KMS-11 (cell line): Measurements from ENCODE around the gene SLC9A9.

Experiments
- H2AFZ ChIP-seq: fragments of 200-600 bp; sonication (generic); 2 replicates; pipeline ENCODE4 v1.6.1; 2016; ENCODE audit warnings: antibody characterized with exemption, mixed run types, low read depth
- H3K27ac ChIP-seq: fragments of 200-600 bp; sonication (generic); 2 replicates; pipeline ENCODE4 v1.6.1; 2016; ENCODE audit warnings: mild to moderate bottlenecking, mixed run types
- H3K27me3 ChIP-seq: fragments of 200-600 bp; sonication (generic); 2 replicates; pipeline ENCODE4 v1.6.1; 2017; ENCODE audit warnings: mild to moderate bottlenecking, low read depth, mixed run types, moderate library complexity; ENCODE audit not compliant: insufficient read depth
- H3K36me3 ChIP-seq: fragments of 200-600 bp; sonication (generic); 2 replicates; pipeline ENCODE4 v1.6.1; 2017; ENCODE audit warnings: mild to moderate bottlenecking, mixed run types; ENCODE audit not compliant: insufficient read depth
- H3K4me1 ChIP-seq: fragments of 200-600 bp; sonication (generic); 2 replicates; pipeline ENCODE4 v1.6.1; 2016; ENCODE audit warnings: mild to moderate bottlenecking, low read depth, mixed run types; ENCODE audit not compliant: poor library complexity, severe bottlenecking
- H3K4me2 ChIP-seq: fragments of 200-600 bp; sonication (generic); 2 replicates; pipeline ENCODE4 v1.7.0; 2016; ENCODE audit warnings: mild to moderate bottlenecking, mixed run types
- H3K4me3 ChIP-seq: fragments of 200-600 bp; sonication (generic); IDR thresholded peaks from 2 replicates; pipeline ENCODE4 v1.6.1; 2017; ENCODE audit warnings: low read depth, low read length, mixed read lengths; ENCODE audit not compliant: insufficient read depth
- H3K79me2 ChIP-seq: fragments of 200-600 bp; sonication (generic); 2 replicates; pipeline ENCODE4 v1.6.1; 2016; ENCODE audit warnings: low read depth, mixed run types; ENCODE audit not compliant: insufficient read depth
- H3K9ac ChIP-seq: fragments of 200-600 bp; sonication (generic); 2 replicates; pipeline ENCODE4 v1.6.1; 2016; ENCODE audit warnings: mild to moderate bottlenecking, mixed run types
- H4K20me1 ChIP-seq: fragments of 200-600 bp; sonication (generic); 2 replicates; pipeline ENCODE4 v1.6.1; 2016; ENCODE audit warnings: mild to moderate bottlenecking, mixed run types; ENCODE audit not compliant: insufficient read depth
- CTCF ChIP-seq: fragments of 200-600 bp; sonication (generic); conservative IDR thresholded peaks from 2 replicates; pipeline ENCODE4 v1.6.1; 2017; ENCODE audit warnings: low read depth, mild to moderate bottlenecking, antibody characterized with exemption, low read length, moderate library complexity, mixed read lengths

Gene SLC9A9

DNA sequence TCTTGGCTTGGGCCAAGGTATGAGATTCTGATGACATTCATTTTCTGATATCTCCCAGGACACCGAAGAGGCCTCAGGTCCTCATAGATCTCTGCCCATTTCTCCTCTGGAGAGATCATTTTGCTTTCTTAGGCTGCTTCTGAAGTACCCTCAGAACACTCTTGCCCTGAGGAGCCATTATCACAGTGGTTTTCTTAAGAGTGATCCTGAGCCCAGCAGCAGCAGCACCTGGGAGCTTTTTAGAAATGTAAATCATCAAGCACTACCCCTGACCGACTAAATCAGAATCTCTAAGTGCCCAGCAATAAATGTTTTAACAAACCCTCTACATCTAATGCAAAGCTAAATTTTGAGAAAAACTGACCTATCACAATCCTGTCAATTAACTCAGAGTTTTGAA lies 40.6 kb upstream of the SLC9A9 start:
- no peak overlapping the region for H2AFZ ChIP-seq
- no peak overlapping the region for H3K4me3 ChIP-seq
- no peaks in the 10 kb centered on the region for H3K79me2 ChIP-seq
- no peak overlapping the region for H3K4me2 ChIP-seq
- H3K36me3 ChIP-seq: no peaks in the 10 kb centered on the region
- H3K27ac ChIP-seq: no peak overlapping the region
- H3K4me1 ChIP-seq: peaks cover 11% of the 10 kb centered on the region
- no peak overlapping the region for H3K9ac ChIP-seq
- H3K27me3 ChIP-seq: no peaks in the 10 kb centered on the region
- TF ChIP-seq CTCF: no peak
- no peaks in the 10 kb centered on the region for H4K20me1 ChIP-seq

GRCh38 chr3:143888166-143888565 lies 39.9 kb upstream of the SLC9A9 start:
- no peak overlapping the region for H3K4me2 ChIP-seq
- H3K4me1 ChIP-seq: peaks cover 11% of the 10 kb centered on the region
- no peak overlapping the region for H2AFZ ChIP-seq
- no peak overlapping the region for H3K9ac ChIP-seq
- H3K27me3 ChIP-seq: no peaks in the 10 kb centered on the region
- no peaks in the 10 kb centered on the region for H3K79me2 ChIP-seq
- no peak for TF ChIP-seq CTCF
- H4K20me1 ChIP-seq: no peaks in the 10 kb centered on the region
- H3K36me3 ChIP-seq: no peaks in the 10 kb centered on the region
- no peak overlapping the region for H3K4me3 ChIP-seq
- H3K27ac ChIP-seq: no peak overlapping the region

DNA sequence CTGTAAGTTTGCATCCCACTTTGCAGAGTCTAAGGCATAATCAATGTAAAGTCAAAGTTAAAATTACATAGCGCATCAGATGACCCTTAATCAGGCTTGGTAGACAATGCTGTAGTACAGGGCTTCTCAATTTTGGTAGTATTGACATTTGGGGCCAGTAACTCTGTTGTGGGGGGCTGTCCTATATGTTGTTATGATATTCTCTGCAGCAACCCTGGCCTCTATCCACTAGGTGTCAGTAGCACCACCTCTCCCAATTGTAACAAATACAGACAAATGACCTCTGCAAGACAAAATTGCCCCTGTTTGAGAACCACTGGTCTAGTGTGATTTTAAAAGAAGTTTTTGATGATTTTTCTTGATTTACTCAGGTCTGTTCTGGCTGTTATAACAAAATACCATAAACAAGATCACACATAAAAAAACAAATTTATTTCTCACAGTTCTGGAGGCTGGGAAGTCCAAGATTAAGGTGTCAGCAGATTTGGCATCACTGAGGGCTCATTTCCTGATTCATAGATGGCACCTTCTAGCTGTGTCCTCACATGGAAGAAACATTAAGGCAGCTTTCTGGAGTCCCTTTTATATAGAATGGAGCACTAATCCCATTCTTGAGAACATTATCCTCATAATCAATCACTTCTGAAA lies 37.6 kb upstream of the SLC9A9 start:
- Histone ChIP-seq H3K36me3 (no peaks in the 10 kb centered on the region), H3K4me1 (peaks cover 11% of the 10 kb centered on the region), H3K4me2 (no peak overlapping the region), H2AFZ (no peak overlapping the region), H3K9ac (no peak overlapping the region), H3K27me3 (no peaks in the 10 kb centered on the region), H3K79me2 (no peaks in the 10 kb centered on the region), H3K27ac (no peak overlapping the region), H3K4me3 (no peak overlapping the region), H4K20me1 (no peaks in the 10 kb centered on the region)
- TF ChIP-seq CTCF: peak; percentile 93

GRCh38 chr3:143884861-143885260 lies 36.6 kb upstream of the SLC9A9 start:
- Histone ChIP-seq H3K36me3 (no peaks in the 10 kb centered on the region), H3K27me3 (no peaks in the 10 kb centered on the region), H3K79me2 (no peaks in the 10 kb centered on the region), H4K20me1 (no peaks in the 10 kb centered on the region), H3K27ac (no peak overlapping the region), H2AFZ (no peak overlapping the region), H3K9ac (no peak overlapping the region), H3K4me3 (no peak overlapping the region), H3K4me1 (peaks cover 11% of the 10 kb centered on the region), H3K4me2 (no peak overlapping the region)
- no peak for TF ChIP-seq CTCF
